GM10266 (cell line): Measurements from ENCODE around the gene UBR2.
"Not testable (repeated sequence)": the region's sequence is repeated elsewhere in the genome, so short reads cannot be mapped to it uniquely, and the experiment has no call there.

Source experiments
- DNase-seq: peaks from one replicate; pipeline ENCODE4 v3.0.0; 2012; ENCODE audit errors: extremely low spot score
- CTCF ChIP-seq: IDR thresholded peaks from 2 replicates; pipeline ENCODE4 v1.5.1; 2012; ENCODE audit warnings: mild to moderate bottlenecking, low read depth; ENCODE audit not compliant: control insufficient read depth, insufficient read depth; ENCODE audit errors: missing control alignments

The UBR2 gene

DNA sequence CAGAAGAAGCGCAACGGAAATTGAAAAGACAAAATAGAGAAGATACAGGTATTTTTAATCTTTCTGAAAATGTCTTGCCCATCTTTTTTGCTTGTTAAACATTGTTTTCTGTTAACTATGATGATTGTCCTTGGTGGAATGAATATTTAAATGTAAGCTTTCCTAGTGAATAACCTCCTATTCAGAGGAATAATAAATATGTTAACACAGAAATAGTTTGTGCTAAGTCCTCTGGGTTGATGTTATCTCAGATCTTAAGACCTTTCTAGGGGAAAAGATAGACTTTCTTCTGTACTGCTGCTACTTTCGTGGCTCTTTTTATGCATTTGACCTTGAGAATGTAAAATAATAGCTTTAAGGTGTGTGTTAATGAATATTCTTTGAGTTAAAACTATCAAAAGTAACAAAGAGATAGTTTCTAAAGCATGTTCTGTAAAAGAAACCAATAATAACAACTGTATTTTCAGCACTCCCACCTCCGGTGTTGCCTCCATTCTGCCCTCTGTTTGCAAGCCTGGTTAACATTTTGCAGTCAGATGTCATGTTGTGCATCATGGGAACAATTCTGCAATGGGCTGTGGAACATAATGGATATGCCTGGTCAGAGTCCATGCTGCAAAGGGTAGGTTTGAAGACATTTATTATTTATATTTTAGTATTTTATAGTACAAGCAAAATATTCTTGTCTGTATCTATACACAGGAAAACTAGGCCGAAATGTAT is 88.4 kb downstream of the UBR2 start:
- no peak for TF ChIP-seq CTCF
- no peak for DNase-seq

- DNase-seq, result no peak
- no peak for TF ChIP-seq CTCF
Measured at GRCh38 chr6:42653851-42654250, 90.0 kb downstream of the UBR2 start.

GRCh38 chr6:42659806-42660205 is 96.0 kb downstream of the UBR2 start:
- DNase-seq, result no peak
- no peak for TF ChIP-seq CTCF

GRCh38 chr6:42661540-42662153 is 97.8 kb downstream of the UBR2 start:
- peak; percentile 82 for TF ChIP-seq CTCF

GRCh38 chr6:42664718-42665117 is 100.9 kb downstream of the UBR2 start:
- no peak for DNase-seq
- TF ChIP-seq CTCF, result no peak

More at GRCh38 chr6:42661540-42662153, 97.8 kb downstream of the UBR2 start:
- DNase-seq, result peak; percentile 59

DNA sequence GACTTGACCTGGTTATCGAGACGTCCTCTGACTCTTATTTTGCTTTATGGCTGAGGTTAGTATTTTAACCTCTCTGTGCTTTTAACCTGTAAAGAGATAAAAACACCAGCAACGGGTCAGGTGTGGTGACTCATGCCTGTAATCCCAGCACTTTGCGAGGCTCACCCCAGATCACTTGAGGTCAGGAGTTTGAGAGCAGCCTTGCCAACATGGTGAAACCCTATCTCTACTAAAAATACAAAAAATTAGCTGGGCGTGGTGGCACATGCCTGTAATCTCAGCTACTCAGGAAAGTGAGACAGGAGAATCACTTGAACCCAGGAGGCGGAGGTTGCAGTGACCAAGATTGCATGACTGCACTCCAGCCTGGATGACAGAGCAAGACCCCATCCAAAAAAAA is 110.5 kb downstream of the UBR2 start:
- not testable (repeated sequence) for DNase-seq

GRCh38 chr6:42674780-42675179 is 111.0 kb downstream of the UBR2 start:
- no peak for DNase-seq
- TF ChIP-seq CTCF, result no peak
